Measurements from ENCODE around the gene FIZ1.

DNA sequence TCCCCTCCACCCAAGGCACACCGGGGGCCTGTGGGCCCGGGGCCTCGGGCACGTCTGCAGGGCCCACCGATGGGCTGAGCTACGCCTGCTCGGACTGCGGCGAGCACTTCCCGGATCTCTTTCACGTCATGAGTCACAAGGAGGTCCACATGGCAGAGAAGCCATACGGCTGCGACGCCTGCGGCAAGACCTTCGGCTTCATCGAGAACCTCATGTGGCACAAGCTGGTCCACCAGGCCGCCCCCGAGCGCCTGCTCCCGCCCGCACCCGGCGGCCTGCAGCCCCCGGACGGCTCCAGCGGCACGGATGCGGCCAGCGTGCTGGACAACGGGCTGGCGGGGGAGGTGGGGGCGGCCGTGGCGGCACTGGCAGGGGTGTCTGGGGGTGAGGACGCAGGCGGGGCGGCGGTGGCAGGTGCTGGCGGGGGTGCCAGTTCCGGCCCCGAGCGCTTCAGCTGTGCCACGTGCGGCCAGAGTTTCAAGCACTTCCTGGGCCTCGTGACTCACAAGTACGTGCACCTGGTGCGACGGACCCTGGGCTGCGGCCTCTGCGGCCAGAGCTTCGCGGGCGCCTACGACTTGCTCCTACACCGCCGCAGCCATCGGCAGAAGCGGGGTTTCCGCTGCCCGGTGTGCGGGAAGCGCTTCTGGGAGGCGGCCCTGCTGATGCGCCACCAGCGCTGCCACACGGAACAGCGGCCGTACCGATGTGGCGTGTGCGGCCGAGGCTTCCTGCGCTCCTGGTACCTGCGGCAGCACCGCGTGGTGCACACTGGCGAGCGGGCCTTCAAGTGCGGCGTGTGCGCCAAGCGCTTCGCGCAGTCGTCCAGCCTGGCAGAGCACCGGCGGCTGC, 16.5 kb upstream of the FIZ1 start:
- TF ChIP-seq YY1 (IDR thresholded peaks at IDR 0.05; ENCODE audit: insufficient read depth, insufficient read length) (no peak), ZNF274 (IDR thresholded peaks at IDR 0.05; ENCODE audit: low read depth, low read length) (no peak)

Measured in NT2/D1 (cell line).